Vein endothelial cell (primary cell): ENCODE data around the gene ARL4C. TPM values are rescaled to one million over a fixed set of nuclear protein-coding genes. Genes with fewer than 3 reads are reported as not detected.

Experiments
- total RNA-seq: library from RNA; depleted of rRNA; stranded (reverse); fragments of >200 nt; gene quantifications from 2 replicates; pipeline ENCODE4 v1.2.3, GENCODE V29; 2012

Gene ARL4C, protein sequence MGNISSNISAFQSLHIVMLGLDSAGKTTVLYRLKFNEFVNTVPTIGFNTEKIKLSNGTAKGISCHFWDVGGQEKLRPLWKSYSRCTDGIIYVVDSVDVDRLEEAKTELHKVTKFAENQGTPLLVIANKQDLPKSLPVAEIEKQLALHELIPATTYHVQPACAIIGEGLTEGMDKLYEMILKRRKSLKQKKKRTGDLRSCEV
- 7.5 and 8.1 TPM in 2 replicates for total RNA-seq

DNA sequence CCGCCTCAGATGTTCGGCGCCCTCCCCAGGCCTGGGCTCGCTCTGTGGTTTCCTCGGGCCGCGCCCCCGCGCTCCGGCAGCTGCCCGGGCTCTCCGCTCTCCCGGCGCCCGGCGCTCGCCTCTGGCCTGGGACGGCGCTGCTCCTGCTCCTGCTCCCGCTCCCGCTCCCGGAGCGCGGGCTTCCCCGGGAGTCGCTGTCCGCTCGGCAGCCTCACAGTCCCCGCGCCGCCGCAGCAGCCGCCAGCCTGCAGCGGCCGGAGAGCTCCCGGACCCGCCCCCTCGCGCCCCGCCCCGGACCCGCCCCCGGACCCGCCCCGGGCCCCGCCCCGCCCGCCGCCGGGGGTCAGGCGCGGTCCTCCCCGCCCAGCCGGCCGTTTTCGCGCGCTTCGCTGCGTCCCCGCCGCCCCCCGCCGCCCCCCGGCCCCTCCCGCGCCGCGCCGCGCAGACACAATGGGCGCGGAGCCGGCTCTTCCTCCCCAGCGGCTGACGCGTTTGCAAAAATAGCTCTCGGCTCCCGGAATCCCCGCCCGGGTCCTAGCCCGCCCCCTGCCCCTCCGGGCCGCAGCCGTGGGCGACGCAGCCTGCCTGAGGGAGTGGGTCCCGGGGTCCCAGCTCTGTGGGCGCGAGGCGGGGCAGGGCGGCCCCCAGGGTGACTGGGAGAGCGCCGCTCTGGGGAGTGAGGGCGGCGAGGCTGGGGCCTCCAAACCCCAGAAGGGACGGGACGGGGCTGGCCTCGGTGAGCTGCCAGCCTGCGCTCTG lies at the start of gene ARL4C:
Gene ARL4C, minus strand, starts transcription at position 247 of the 759 bp plus-strand sequence. CDS start 495 bp downstream, outside the sequence.

